CD4-positive, alpha-beta memory T cell (primary cell): ENCODE results near the gene ZDHHC11. TPM values are rescaled to one million over a fixed set of nuclear protein-coding genes. Genes with fewer than 3 reads are reported as not detected.

ENCODE experiments used
- CTCF ChIA-PET: fragments of 350-600 bp; sonication (Branson Sonifier 250); formaldehyde crosslinking; loops from one replicate; lab custom pipeline; 2021; ENCODE audit warnings: inconsistent platforms; ENCODE audit not compliant: partially characterized antibody; lab: Charles Lee
- POLR2A ChIA-PET: fragments of 350-600 bp; sonication (Branson Sonifier 250); formaldehyde crosslinking; loops from one replicate; lab custom pipeline; 2021; ENCODE audit not compliant: partially characterized antibody; lab: Charles Lee
- DNase-seq, 5 donors: peaks; one replicate each; pipeline versions ENCODE4 v3.0.0 to v3.0.0-alpha.2; 2020 to 2022; ENCODE audit warnings: mixed read lengths in 1 of 5
- H3K27ac ChIP-seq: one replicate; pipeline ENCODE4 v1.7.0; 2013; ENCODE audit warnings: low read depth, low read length
- H3K27me3 ChIP-seq: 2 replicates; pipeline ENCODE4 v1.7.0; 2013; ENCODE audit warnings: mild to moderate bottlenecking, low read length, moderate library complexity; ENCODE audit not compliant: insufficient read depth
- H3K36me3 ChIP-seq: 2 replicates; pipeline ENCODE4 v1.7.0; 2013; ENCODE audit warnings: mild to moderate bottlenecking, low read length, moderate library complexity; ENCODE audit not compliant: insufficient read depth
- H3K4me1 ChIP-seq: 2 replicates; pipeline ENCODE4 v1.7.0; 2013; ENCODE audit warnings: mild to moderate bottlenecking, low read length, moderate library complexity; ENCODE audit not compliant: insufficient read depth
- H3K4me3 ChIP-seq, 2 donors: one replicate each; pipeline ENCODE4 v1.7.0; 2013; ENCODE audit warnings: low read length in 2 of 2, mild to moderate bottlenecking in 1 of 2
- H3K9me3 ChIP-seq, 2 donors: one replicate each; pipeline ENCODE4 v1.7.0; 2013; ENCODE audit warnings: low read length in 2 of 2, control low read depth in 1 of 2; ENCODE audit not compliant: control insufficient read depth in 1 of 2
- H3K27ac Mint-ChIP-seq, 7 donors: one replicate each; pipeline ENCODE4 v1.8.0; 2020 to 2021; ENCODE audit warnings: mixed read lengths in 7 of 7, mild to moderate bottlenecking in 6 of 7, inconsistent platforms in 3 of 7, moderate library complexity in 3 of 7
- H3K27me3 Mint-ChIP-seq, 2 donors: one replicate each; pipeline ENCODE4 v1.8.0; 2020 to 2021; ENCODE audit warnings: mixed read lengths in 2 of 2
- H3K36me3 Mint-ChIP-seq, 2 donors: one replicate each; pipeline ENCODE4 v1.8.0; 2020 to 2021; ENCODE audit warnings: mixed read lengths in 2 of 2, inconsistent platforms in 1 of 2, mild to moderate bottlenecking in 1 of 2
- H3K4me1 Mint-ChIP-seq, 4 donors: one replicate each; pipeline ENCODE4 v1.8.0; 2020 to 2021; ENCODE audit warnings: mixed read lengths in 4 of 4, mild to moderate bottlenecking in 1 of 4
- H3K4me3 Mint-ChIP-seq, 8 donors: one replicate each; pipeline ENCODE4 v1.8.0; 2020 to 2021; ENCODE audit warnings: mixed read lengths in 8 of 8, mild to moderate bottlenecking in 7 of 8, moderate library complexity in 6 of 8, inconsistent platforms in 3 of 8
- H3K9me3 Mint-ChIP-seq, 8 donors: one replicate each; pipeline ENCODE4 v1.8.0; 2020 to 2021; ENCODE audit warnings: mixed read lengths in 8 of 8, mild to moderate bottlenecking in 5 of 8, inconsistent platforms in 3 of 8, moderate library complexity in 1 of 8
- intact Hi-C: fragments of 100-400 bp; cut with micrococcal nuclease; formaldehyde crosslinking; loops from one replicate; pipeline ENCODE4 v1.15.1; 2023
- polyA plus RNA-seq, 2 donors: library from polyadenylated mRNA; unstranded; fragments of 300-500 nt; fragmentation: Illumina TruSeq; gene quantifications; one replicate each; pipeline ENCODE4 v1.2.3, GENCODE V29; 2021
- total RNA-seq, 2 experiments: library from RNA; stranded (reverse); gene quantifications; one replicate each; pipeline ENCODE4 v1.2.3, GENCODE V29; 2021

ZDHHC11 gene
- total RNA-seq, result 10 to 100 TPM; 15.1 to 15.3 TPM
- polyA plus RNA-seq, result under 1 TPM in 1 of 2 donors, not detected in 1; 0.28 TPM

GRCh38 chr5:850511-851006, at the start of gene ZDHHC11:
Gene ZDHHC11 (minus strand): TSS chr5:850986. CDS start chr5:850602, 384 bp downstream.
- intact Hi-C loops, result no loop called here
- no peak for DNase-seq
- peaks cover 0 to 4% of the 10 kb centered on the region in 2 donors for H3K36me3 Mint-ChIP-seq
- H3K4me1 Mint-ChIP-seq, result peaks cover 7 to 12% (median 7%) of the 10 kb centered on the region in 4 donors
- H3K27me3 ChIP-seq, result no peaks in the 10 kb centered on the region
- H3K4me3 Mint-ChIP-seq, result no peak within 1 kb of the TSS
- ChIA-PET POLR2A (no interaction called here), CTCF (no interaction called here)
- no peaks in the 10 kb centered on the region for H3K9me3 ChIP-seq
- no peak within 1 kb of the TSS for H3K27ac Mint-ChIP-seq
- no peaks in the 10 kb centered on the region for H3K36me3 ChIP-seq
- H3K4me1 ChIP-seq, result no peaks in the 10 kb centered on the region
- H3K27me3 Mint-ChIP-seq, result peaks cover 0 to 6% of the 10 kb centered on the region in 2 donors
- no peak within 1 kb of the TSS for H3K4me3 ChIP-seq
- H3K27ac ChIP-seq, result no peak within 1 kb of the TSS
- no peaks in the 10 kb centered on the region for H3K9me3 Mint-ChIP-seq

- intact Hi-C loops, result loop anchor here (2.0 to 5.0 kb wide), 3 partner anchors 19 to 281 kb away; partner anchors contain the start of genes CEP72 and ZDHHC11B
- no peak for DNase-seq
These were observed 42.9 kb upstream of the ZDHHC11 start for GRCh38 chr5:893711-894110.

GRCh38 chr5:893137-893506, 42.3 kb upstream of the ZDHHC11 start:
- H3K36me3 ChIP-seq, result peaks cover 31% of the 10 kb centered on the region
- no peak overlapping the region for H3K27ac ChIP-seq
- ChIA-PET POLR2A (interaction anchor here (1.1 to 2.1 kb wide), 5 partner anchors 10 to 622 kb away, joined by 3 to 5 read pairs (median 4); partner anchors contain the start of gene PDCD6), CTCF (interaction anchor here (1.0 kb wide), 1 partner anchor 8 kb away, joined by 6 read pairs; no protein-coding TSS in a partner anchor)
- DNase-seq, result peak in 1 of 5 donors; percentile 40
- Mint-ChIP-seq H3K27ac (peak overlapping the region in 5 of 7 donors; percentile 25 to 68 (median 46)), H3K36me3 (peaks cover 17 to 35% of the 10 kb centered on the region in 2 donors), H3K27me3 (no peaks in the 10 kb centered on the region), H3K9me3 (no peaks in the 10 kb centered on the region), H3K4me3 (peak overlapping the region; percentile 39 to 76 (median 64)), H3K4me1 (peaks cover 6 to 38% (median 21%) of the 10 kb centered on the region in 4 donors)
- no peaks in the 10 kb centered on the region for H3K27me3 ChIP-seq
- no peaks in the 10 kb centered on the region for H3K9me3 ChIP-seq
- H3K4me3 ChIP-seq, result peak overlapping the region in 1 of 2 donors; percentile 83
- intact Hi-C loops, result loop anchor here (2.0 to 5.0 kb wide), 3 partner anchors 20 to 281 kb away; partner anchors contain the start of genes CEP72 and ZDHHC11B
- peaks cover 28% of the 10 kb centered on the region for H3K4me1 ChIP-seq

More at GRCh38 chr5:893711-894110, 42.9 kb upstream of the ZDHHC11 start:
- Mint-ChIP-seq H3K27me3 (no peaks in the 10 kb centered on the region), H3K4me3 (peak overlapping the region in 6 of 8 donors; percentile 55 to 72 (median 64)), H3K9me3 (no peaks in the 10 kb centered on the region), H3K27ac (peak overlapping the region in 3 of 7 donors; percentile 42 to 68 (median 62)), H3K36me3 (peaks cover 11 to 29% of the 10 kb centered on the region in 2 donors), H3K4me1 (peaks cover 4 to 32% (median 17%) of the 10 kb centered on the region in 4 donors)
- no peak overlapping the region for H3K4me3 ChIP-seq
- H3K36me3 ChIP-seq, result peaks cover 25% of the 10 kb centered on the region
- CTCF ChIA-PET, result no interaction called here
- no peak overlapping the region for H3K27ac ChIP-seq
- POLR2A ChIA-PET, result no interaction called here
- H3K9me3 ChIP-seq, result no peaks in the 10 kb centered on the region
- peaks cover 28% of the 10 kb centered on the region for H3K4me1 ChIP-seq
- H3K27me3 ChIP-seq, result no peaks in the 10 kb centered on the region

GRCh38 chr5:892394-893136, 41.8 kb upstream of the ZDHHC11 start, which contains the start of the genes BRD9 and TRIP13:
Gene BRD9 (minus strand): TSS chr5:892801. CDS start chr5:892657, 144 bp downstream.
Gene TRIP13 (plus strand): TSS chr5:892884. CDS start chr5:892999, 115 bp downstream.
- POLR2A ChIA-PET, result interaction anchor here (0.9 to 2.1 kb wide), 6 partner anchors 11 to 622 kb away, joined by 3 to 5 read pairs (median 4); partner anchors contain the start of gene PDCD6
- intact Hi-C loops, result loop anchor here (2.0 to 5.0 kb wide), 3 partner anchors 20 to 280 kb away; partner anchors contain the start of genes CEP72 and ZDHHC11B
- DNase-seq, result peak; percentile 81 to 89 (median 88)
- Mint-ChIP-seq H3K27ac (peak within 1 kb of the TSS; percentile 86 to 95 (median 91)), H3K9me3 (no peaks in the 10 kb centered on the region), H3K4me1 (peaks cover 7 to 40% (median 23%) of the 10 kb centered on the region in 4 donors), H3K27me3 (no peaks in the 10 kb centered on the region), H3K36me3 (peaks cover 21 to 41% of the 10 kb centered on the region in 2 donors), H3K4me3 (peak within 1 kb of the TSS; percentile 85 to 90 (median 87))
- peaks cover 28% of the 10 kb centered on the region for H3K4me1 ChIP-seq
- no peaks in the 10 kb centered on the region for H3K27me3 ChIP-seq
- peak within 1 kb of the TSS; percentile 38 to 83 for H3K4me3 ChIP-seq
- peaks cover 36% of the 10 kb centered on the region for H3K36me3 ChIP-seq
- no peaks in the 10 kb centered on the region for H3K9me3 ChIP-seq
- H3K27ac ChIP-seq, result peak within 1 kb of the TSS; percentile 90
- CTCF ChIA-PET, result interaction anchor here (1.0 kb wide), 1 partner anchor 9 kb away, joined by 6 read pairs; no protein-coding TSS in a partner anchor

GRCh38 chr5:891837-892393, 41.1 kb upstream of the ZDHHC11 start:
- peak overlapping the region; percentile 90 for H3K27ac ChIP-seq
- H3K4me1 ChIP-seq, result peaks cover 28% of the 10 kb centered on the region
- H3K36me3 ChIP-seq, result peaks cover 43% of the 10 kb centered on the region
- H3K27me3 ChIP-seq, result no peaks in the 10 kb centered on the region
- no peak for DNase-seq
- intact Hi-C loops, result loop anchor here (2.0 to 5.0 kb wide), 3 partner anchors 21 to 280 kb away; partner anchors contain the start of genes CEP72 and ZDHHC11B
- ChIA-PET CTCF (no interaction called here), POLR2A (interaction anchor here (0.9 to 2.1 kb wide), 6 partner anchors 12 to 621 kb away, joined by 3 to 5 read pairs (median 4); partner anchors contain the start of gene PDCD6)
- peak overlapping the region; percentile 38 to 83 for H3K4me3 ChIP-seq
- H3K36me3 Mint-ChIP-seq, result peaks cover 28 to 47% of the 10 kb centered on the region in 2 donors
- no peaks in the 10 kb centered on the region for H3K9me3 ChIP-seq
- H3K4me1 Mint-ChIP-seq, result peaks cover 7 to 40% (median 24%) of the 10 kb centered on the region in 4 donors
- no peaks in the 10 kb centered on the region for H3K27me3 Mint-ChIP-seq
- peak overlapping the region; percentile 85 to 90 (median 87) for H3K4me3 Mint-ChIP-seq
- no peaks in the 10 kb centered on the region for H3K9me3 Mint-ChIP-seq
- H3K27ac Mint-ChIP-seq, result peak overlapping the region; percentile 86 to 95 (median 91)

- intact Hi-C loops, result loop anchor here (5.0 kb wide), 1 partner anchor 279 kb away; the partner anchor contains the start of gene CEP72
- no peaks in the 10 kb centered on the region for H3K27me3 Mint-ChIP-seq
- peaks cover 34 to 53% of the 10 kb centered on the region in 2 donors for H3K36me3 Mint-ChIP-seq
- Histone ChIP-seq H3K36me3 (peaks cover 49% of the 10 kb centered on the region), H3K4me1 (peaks cover 28% of the 10 kb centered on the region), H3K9me3 (no peaks in the 10 kb centered on the region), H3K27me3 (no peaks in the 10 kb centered on the region), H3K27ac (peak overlapping the region; percentile 90), H3K4me3 (peak overlapping the region; percentile 38 to 83)
- DNase-seq, result no peak
- H3K4me3 Mint-ChIP-seq, result peak overlapping the region; percentile 85 to 90 (median 87)
- POLR2A ChIA-PET, result interaction anchor here (0.9 to 2.1 kb wide), 4 partner anchors 133 to 620 kb away, joined by 3 to 5 read pairs (median 4); partner anchors contain the start of gene PDCD6
- CTCF ChIA-PET, result no interaction called here
- no peaks in the 10 kb centered on the region for H3K9me3 Mint-ChIP-seq
- H3K4me1 Mint-ChIP-seq, result peaks cover 7 to 40% (median 24%) of the 10 kb centered on the region in 4 donors
- peak overlapping the region; percentile 86 to 95 (median 91) for H3K27ac Mint-ChIP-seq
These were observed 40.5 kb upstream of the ZDHHC11 start for GRCh38 chr5:891117-891836.
